DMS53 treated with DMSO at 0.1 percent for 48 hours (cell line): Measurements from ENCODE around the gene CFAP251.
"Not testable (repeated sequence)": the region's sequence is repeated elsewhere in the genome, so short reads cannot be mapped to it uniquely, and the experiment has no call there.

Experiments used
- DNase-seq: peaks from one replicate; lab custom pipeline; 2025; ENCODE audit not compliant: unreplicated experiment; lab: John Stamatoyannopoulos, UW

The CFAP251 gene

GRCh38 chr12:121974026-121974985, 55.9 kb downstream of the CFAP251 start:
- DNase-seq: no peak

DNA sequence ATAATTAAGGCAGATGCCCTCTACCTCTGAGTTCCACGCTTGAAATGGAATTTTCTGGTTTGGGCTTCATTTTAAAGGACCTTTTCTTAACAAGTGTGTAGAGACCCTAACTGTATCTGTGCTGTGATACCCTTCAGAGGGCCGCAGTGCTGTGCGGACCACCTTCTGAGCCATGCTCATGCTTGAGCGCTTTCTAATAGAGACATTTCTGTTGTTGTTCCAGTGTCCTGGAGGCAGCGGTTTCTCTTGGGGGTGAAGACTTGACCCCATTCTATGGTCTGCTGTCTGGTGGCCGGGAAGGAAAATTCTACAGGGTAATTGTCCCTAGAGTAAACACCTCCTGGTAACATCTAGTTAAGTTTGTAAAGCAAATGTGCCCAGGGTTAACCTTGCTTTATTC, 56.6 kb downstream of the CFAP251 start:
- no peak for DNase-seq

- DNase-seq: no peak
Measured at GRCh38 chr12:121976950-121977349, 58.6 kb downstream of the CFAP251 start.

DNA sequence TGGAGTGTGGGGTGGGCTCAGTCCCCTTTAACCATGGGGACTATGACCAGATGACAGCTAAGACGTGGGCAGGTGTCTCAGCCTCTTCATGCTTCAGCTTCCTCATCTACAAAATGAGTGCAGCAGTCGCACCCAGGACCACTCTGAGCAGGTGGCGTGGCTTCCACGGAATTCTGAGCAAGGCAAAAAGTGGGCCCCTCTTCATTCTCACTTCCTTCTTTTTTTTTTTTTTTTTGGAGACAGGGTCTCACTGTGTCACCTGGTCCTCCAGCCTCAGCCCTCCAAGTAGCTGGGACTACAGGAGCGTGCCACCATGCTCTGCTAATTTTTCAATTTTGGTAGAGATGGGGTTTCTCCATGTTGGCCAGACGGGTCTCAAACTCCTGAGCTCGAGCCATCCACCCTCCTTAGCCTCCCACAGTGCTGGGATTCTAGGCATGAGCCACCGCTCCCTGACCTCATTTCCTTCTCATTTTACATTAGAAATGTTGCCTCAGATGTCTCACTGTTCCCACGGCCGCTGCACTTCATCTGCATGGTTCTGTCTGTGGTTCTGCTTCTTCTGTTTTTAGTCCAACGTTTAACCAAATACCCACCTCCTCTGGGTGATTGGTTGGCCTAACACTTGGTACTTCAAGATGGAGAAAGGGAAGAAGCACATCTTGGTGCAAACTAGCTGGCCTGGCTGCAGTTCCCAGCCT, 61.9 kb downstream of the CFAP251 start:
- no peak for DNase-seq

GRCh38 chr12:121980892-121981272, 62.5 kb downstream of the CFAP251 start:
- no peak for DNase-seq

DNA sequence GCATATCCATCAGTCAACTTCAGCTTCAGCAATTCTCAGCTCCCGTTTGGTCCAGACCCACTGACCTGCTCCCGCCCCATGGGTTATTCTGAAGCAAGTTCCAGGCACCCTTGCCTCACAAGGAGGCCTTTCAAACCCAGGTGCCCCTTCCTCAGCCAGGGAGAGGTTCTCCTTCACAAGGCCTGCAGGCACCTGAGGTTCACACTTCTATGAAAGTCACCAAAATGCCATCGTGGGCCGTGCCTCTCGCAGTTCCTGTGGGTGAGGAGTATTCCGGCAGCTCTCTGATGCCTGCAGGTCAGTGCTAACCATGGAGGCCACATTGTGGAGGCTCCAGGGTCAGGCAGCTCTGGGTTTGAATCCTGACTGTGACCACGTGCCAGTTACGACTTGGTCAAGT, 63.1 kb downstream of the CFAP251 start:
- DNase-seq: no peak

DNA sequence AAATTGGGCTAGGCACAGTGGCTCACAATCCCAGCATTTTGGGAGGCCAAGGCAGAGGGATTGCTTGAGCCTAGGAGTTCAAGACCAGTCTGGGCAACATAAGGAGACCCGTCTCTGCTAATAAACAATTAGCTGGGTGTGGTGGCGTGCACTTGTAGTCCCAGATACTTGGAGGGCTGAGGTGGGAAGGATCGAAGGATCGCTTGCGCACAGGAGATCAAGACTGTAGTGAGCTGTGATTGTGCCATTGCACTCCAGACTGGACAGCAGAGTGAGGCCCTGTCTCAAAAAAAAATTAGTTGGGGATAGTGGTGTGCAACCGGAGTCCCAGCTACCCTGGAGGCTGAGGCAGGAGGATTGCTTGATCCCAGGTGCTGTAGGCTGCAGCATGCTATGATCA, 64.6 kb downstream of the CFAP251 start:
- no peak for DNase-seq

DNA sequence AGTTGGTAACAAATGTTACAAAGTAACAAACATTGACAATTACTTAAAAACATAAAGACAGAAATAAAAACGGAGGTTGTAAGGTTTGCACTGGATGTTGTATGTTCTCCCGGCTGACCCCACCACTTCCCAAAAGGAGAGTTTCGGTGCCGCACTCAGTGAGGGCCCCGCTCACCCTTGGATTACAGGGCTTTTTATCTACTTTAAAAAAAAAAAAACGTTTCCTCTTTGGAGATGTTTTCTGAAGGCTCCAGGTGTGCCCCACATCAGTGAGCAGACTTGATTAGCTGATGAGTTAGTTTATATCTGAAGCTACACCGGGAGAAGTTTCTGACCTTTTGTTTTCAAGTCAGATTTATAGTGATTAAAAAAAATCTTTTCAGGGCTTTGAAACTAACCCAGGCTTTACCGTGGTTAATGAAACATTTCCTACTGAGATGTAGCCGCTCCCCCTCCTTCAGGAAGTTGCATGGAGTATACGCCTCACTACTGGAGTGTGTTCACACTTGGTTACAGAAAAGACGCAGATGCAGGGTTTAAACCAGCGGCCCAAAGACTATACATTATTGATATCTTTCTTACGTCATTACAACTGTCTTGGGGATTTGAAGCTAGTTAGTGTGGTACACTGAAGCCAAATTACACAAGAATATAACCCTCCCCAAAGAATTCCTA, 65.3 kb downstream of the CFAP251 start:
- DNase-seq: no peak

GRCh38 chr12:121986489-121987245, 68.3 kb downstream of the CFAP251 start:
- DNase-seq: no peak

DNA sequence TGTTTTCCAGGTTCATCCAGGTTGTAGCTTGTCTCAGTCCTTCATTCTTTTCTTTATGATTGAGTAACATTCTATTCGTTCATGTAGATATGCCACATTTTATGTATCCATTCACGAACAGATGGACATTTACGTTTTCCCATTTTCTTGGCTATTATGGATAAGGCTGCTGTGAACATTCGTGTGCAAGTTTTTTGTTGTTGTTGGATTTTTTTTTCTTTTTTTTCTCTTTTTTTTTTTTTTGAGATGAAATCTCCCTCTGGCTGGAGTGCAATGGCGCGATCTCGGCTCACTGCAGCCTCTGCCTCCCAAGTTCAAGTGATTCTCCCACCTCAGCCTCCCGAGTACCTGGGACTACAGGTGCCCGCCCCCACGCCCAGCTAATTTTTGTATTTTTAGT, 70.1 kb downstream of the CFAP251 start:
- DNase-seq: not testable (repeated sequence)

- no peak for DNase-seq
Measured at GRCh38 chr12:121989276-121990113, 71.1 kb downstream of the CFAP251 start.

GRCh38 chr12:121990114-121990647, 71.8 kb downstream of the CFAP251 start:
- DNase-seq: no peak

- DNase-seq: peak; percentile 12
Measured at GRCh38 chr12:121990692-121991603, 72.6 kb downstream of the CFAP251 start.

GRCh38 chr12:121992059-121992879, 73.9 kb downstream of the CFAP251 start:
- peak; percentile 66 for DNase-seq

- no peak for DNase-seq
Measured at GRCh38 chr12:121996050-121996944, 77.9 kb downstream of the CFAP251 start.

DNA sequence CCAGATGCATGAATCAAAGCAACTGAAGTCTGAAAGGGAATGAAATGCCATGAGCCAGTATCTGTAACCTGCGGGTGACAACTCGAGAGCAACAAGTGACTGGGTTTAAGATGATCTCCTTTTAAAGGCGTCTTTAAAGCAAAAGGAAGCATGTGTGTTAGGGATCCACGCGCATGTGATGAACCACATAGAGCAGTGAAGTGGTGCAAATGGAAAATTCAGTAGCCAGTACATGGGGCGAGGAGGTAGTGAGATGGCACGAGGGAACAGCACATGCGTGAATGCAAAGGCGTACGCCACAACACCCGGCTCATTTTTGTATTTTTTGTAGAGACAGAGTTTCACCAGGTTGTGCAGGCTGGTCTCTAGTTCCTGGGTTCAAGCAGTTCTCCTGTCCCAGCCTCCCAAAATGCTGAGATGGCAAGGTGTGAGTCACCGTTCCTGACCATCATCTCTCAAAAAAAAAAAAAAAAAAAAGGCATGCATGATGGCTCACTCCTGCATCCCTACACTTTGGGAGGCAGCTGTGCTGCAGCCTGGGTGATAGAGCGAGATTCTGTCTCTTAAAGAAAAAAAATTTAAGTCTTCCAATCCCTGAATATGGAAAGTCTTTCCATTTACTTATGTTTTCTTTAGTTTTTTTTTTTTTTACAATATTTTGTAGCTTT, 78.7 kb downstream of the CFAP251 start:
- no peak for DNase-seq
